Measurements from ENCODE around the gene ANO9.
A peak's percentile ranks its signal among the peaks of the same experiment; 100 is the strongest.
"Not testable (repeated sequence)": the region's sequence is repeated elsewhere in the genome, so short reads cannot be mapped to it uniquely, and the experiment has no call there.

The ANO9 gene

GRCh38 chr11:425301-425700 is 16.5 kb downstream of the ANO9 start:
- Mint-ChIP-seq H3K9me3 (no peaks in the 10 kb centered on the region), H3K4me1 (ENCODE audit: low read depth) (no peaks in the 10 kb centered on the region), H3K4me3 (no peak overlapping the region), H3K27me3 (ENCODE audit: low read depth) (no peaks in the 10 kb centered on the region), H3K36me3 (ENCODE audit: low read depth) (peaks cover 22% of the 10 kb centered on the region), H3K27ac (peak overlapping the region; percentile 53)
- no peak for DNase-seq (ENCODE audit: low spot score)

DNA sequence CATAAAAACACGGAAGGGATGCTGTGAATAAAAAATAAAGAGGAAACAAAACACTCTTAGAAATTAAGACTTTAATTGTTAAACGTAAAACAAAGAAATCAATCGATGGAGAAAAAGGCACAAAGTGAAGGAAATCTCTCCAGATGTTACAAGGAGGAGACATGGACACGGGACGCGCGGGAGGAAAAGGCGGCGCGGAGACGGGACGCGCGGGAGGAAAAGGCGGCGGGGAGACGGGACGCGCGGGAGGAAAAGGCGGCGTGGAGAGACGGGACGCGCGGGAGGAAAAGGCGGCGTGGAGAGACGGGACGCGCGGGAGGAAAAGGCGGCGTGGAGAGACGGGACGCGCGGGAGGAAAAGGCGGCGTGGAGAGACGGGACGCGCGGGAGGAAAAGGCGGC is 17.0 kb downstream of the ANO9 start:
- not testable (repeated sequence) for H3K27ac Mint-ChIP-seq; H3K27me3 Mint-ChIP-seq (ENCODE audit: low read depth); H3K4me3 Mint-ChIP-seq; H3K9me3 Mint-ChIP-seq; DNase-seq (ENCODE audit: low spot score); H3K4me1 Mint-ChIP-seq (ENCODE audit: low read depth)
- H3K36me3 Mint-ChIP-seq (ENCODE audit: low read depth) = peaks cover 22% of the 10 kb centered on the region

DNA sequence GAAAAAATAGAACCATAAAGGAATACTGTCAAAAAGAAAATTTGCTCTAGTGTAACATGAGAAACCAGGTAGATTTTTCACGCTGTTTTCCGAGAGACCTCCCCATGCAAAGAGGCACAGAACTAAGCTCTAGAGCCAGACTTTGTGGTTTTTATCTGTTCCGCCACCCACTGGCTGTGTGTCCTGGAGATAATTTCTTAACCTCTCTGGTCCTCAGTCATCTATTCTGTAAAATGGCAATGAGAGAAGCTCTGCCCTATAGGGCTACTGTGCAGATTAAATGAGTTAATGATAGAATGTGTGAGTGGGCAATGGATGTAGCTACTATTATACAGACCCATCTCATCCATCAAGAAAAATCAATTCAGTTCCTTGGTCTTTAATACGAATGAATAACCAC is 17.6 kb downstream of the ANO9 start:
- Mint-ChIP-seq H3K27ac (no peak overlapping the region), H3K36me3 (ENCODE audit: low read depth) (peaks cover 19% of the 10 kb centered on the region), H3K4me3 (no peak overlapping the region), H3K9me3 (no peaks in the 10 kb centered on the region), H3K4me1 (ENCODE audit: low read depth) (no peaks in the 10 kb centered on the region), H3K27me3 (ENCODE audit: low read depth) (no peaks in the 10 kb centered on the region)
- no peak for DNase-seq (ENCODE audit: low spot score)

DNA sequence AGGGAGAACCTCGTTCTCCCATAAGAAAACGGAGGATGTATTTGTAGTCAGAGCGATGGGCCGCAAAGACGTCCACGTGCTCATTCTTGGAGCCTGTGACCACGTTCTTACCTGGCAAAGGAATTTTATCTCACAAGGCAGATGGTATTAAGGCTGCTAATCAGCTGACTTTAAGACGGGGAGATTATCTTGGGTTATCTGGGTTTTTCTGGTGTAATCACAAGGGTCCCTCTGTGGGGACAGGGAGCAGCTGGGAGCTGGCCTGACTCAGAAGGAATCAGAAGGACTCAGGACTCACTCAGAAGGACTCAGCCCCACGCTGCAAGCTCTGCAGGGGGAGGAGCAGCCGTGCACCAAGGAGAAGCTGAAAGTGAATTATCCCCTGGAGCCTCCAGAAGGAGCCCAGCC is 19.6 kb downstream of the ANO9 start:
- Mint-ChIP-seq H3K27ac (no peak overlapping the region), H3K36me3 (ENCODE audit: low read depth) (peaks cover 14% of the 10 kb centered on the region), H3K4me1 (ENCODE audit: low read depth) (peaks cover 4% of the 10 kb centered on the region), H3K4me3 (no peak overlapping the region), H3K27me3 (ENCODE audit: low read depth) (no peaks in the 10 kb centered on the region), H3K9me3 (no peaks in the 10 kb centered on the region)
- no peak for DNase-seq (ENCODE audit: low spot score)

- H3K4me3 Mint-ChIP-seq = no peak overlapping the region
- no peak for DNase-seq (ENCODE audit: low spot score)
- no peaks in the 10 kb centered on the region for H3K9me3 Mint-ChIP-seq
- peaks cover 8% of the 10 kb centered on the region for H3K4me1 Mint-ChIP-seq (ENCODE audit: low read depth)
- no peaks in the 10 kb centered on the region for H3K27me3 Mint-ChIP-seq (ENCODE audit: low read depth)
- no peak overlapping the region for H3K27ac Mint-ChIP-seq
- H3K36me3 Mint-ChIP-seq (ENCODE audit: low read depth) = peaks cover 14% of the 10 kb centered on the region
Measured at GRCh38 chr11:420911-421321, 20.9 kb downstream of the ANO9 start.

GRCh38 chr11:420054-420910 is 21.5 kb downstream of the ANO9 start:
- Mint-ChIP-seq H3K9me3 (no peaks in the 10 kb centered on the region), H3K4me3 (no peak overlapping the region), H3K36me3 (ENCODE audit: low read depth) (peaks cover 12% of the 10 kb centered on the region), H3K27me3 (ENCODE audit: low read depth) (no peaks in the 10 kb centered on the region), H3K4me1 (ENCODE audit: low read depth) (peaks cover 14% of the 10 kb centered on the region), H3K27ac (no peak overlapping the region)
- DNase-seq (ENCODE audit: low spot score) = no peak

GRCh38 chr11:419248-420005 is 22.4 kb downstream of the ANO9 start:
- DNase-seq (ENCODE audit: low spot score) = no peak
- H3K4me1 Mint-ChIP-seq (ENCODE audit: low read depth) = peaks cover 21% of the 10 kb centered on the region
- no peaks in the 10 kb centered on the region for H3K27me3 Mint-ChIP-seq (ENCODE audit: low read depth)
- H3K9me3 Mint-ChIP-seq = no peaks in the 10 kb centered on the region
- peaks cover 8% of the 10 kb centered on the region for H3K36me3 Mint-ChIP-seq (ENCODE audit: low read depth)
- H3K4me3 Mint-ChIP-seq = no peak overlapping the region
- H3K27ac Mint-ChIP-seq = no peak overlapping the region

GRCh38 chr11:418343-419247 is 23.2 kb downstream of the ANO9 start:
- peak overlapping the region; percentile 41 for H3K27ac Mint-ChIP-seq
- peaks cover 23% of the 10 kb centered on the region for H3K4me1 Mint-ChIP-seq (ENCODE audit: low read depth)
- H3K9me3 Mint-ChIP-seq = no peaks in the 10 kb centered on the region
- no peaks in the 10 kb centered on the region for H3K27me3 Mint-ChIP-seq (ENCODE audit: low read depth)
- no peak for DNase-seq (ENCODE audit: low spot score)
- peaks cover 9% of the 10 kb centered on the region for H3K36me3 Mint-ChIP-seq (ENCODE audit: low read depth)
- H3K4me3 Mint-ChIP-seq = peak overlapping the region; percentile 4

- Mint-ChIP-seq H3K4me1 (ENCODE audit: low read depth) (peaks cover 28% of the 10 kb centered on the region), H3K36me3 (ENCODE audit: low read depth) (peaks cover 7% of the 10 kb centered on the region), H3K27me3 (ENCODE audit: low read depth) (no peaks in the 10 kb centered on the region), H3K27ac (peak overlapping the region; percentile 49), H3K4me3 (peak overlapping the region; percentile 74), H3K9me3 (no peaks in the 10 kb centered on the region)
- DNase-seq (ENCODE audit: low spot score) = no peak
Measured at GRCh38 chr11:417652-418342, 24.0 kb downstream of the ANO9 start.

DNA sequence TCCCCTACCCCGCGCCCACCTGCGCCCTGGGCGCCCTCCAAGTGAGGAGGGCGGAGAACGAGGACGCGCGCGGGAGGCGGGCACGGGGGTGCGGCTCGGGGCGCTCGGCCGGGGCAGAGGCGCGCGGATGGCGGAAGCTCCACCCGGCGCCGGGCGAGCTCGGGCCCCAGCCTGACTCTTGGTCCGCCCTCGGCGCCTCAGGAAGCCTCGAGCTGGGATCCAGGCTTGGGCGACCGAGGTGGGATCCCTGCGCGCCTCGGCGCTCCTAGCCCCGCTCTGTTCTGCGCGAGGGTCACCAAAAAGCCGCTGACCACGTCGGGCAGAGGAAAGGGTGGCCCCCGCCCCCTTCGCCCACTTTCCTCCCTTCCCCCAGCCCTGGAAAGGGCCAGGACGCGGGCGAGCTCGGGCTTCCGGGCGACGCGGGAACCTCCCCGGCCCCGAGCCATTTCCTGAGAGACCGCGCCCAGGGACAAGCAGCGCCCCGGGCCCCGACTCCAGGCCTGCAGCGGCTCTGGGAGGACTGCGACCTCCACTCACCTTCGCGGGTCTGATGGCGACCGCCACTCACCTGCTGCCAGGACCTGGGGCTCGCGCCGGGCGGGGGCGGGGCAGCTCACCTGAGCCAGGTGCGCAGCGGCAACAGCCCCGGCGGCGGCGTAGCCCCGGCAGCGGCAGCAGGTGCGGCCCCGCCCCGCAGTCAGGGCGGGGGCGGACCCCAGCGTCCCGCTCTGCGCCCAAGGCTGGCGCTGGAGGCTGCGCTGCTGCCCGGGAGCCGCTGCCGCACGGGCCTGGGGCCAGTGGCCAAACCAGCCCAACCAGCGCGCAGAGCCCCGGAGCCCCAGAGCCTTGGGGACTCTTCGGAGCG is 24.8 kb downstream of the ANO9 start:
- Mint-ChIP-seq H3K36me3 (ENCODE audit: low read depth) (peaks cover 5% of the 10 kb centered on the region), H3K4me3 (peak overlapping the region; percentile 98), H3K4me1 (ENCODE audit: low read depth) (peaks cover 28% of the 10 kb centered on the region), H3K9me3 (no peaks in the 10 kb centered on the region), H3K27me3 (ENCODE audit: low read depth) (no peaks in the 10 kb centered on the region), H3K27ac (peak overlapping the region; percentile 90)
- peak; percentile 57 for DNase-seq (ENCODE audit: low spot score)

- Mint-ChIP-seq H3K27ac (peak overlapping the region; percentile 90), H3K4me1 (ENCODE audit: low read depth) (peaks cover 28% of the 10 kb centered on the region), H3K4me3 (peak overlapping the region; percentile 98), H3K9me3 (no peaks in the 10 kb centered on the region), H3K27me3 (ENCODE audit: low read depth) (no peaks in the 10 kb centered on the region), H3K36me3 (ENCODE audit: low read depth) (peaks cover 4% of the 10 kb centered on the region)
- DNase-seq (ENCODE audit: low spot score) = no peak
Measured at GRCh38 chr11:416051-416756, 25.6 kb downstream of the ANO9 start.

GRCh38 chr11:415640-416041 is 26.2 kb downstream of the ANO9 start:
- no peak for DNase-seq (ENCODE audit: low spot score)
- peaks cover 4% of the 10 kb centered on the region for H3K36me3 Mint-ChIP-seq (ENCODE audit: low read depth)
- H3K4me3 Mint-ChIP-seq = peak overlapping the region; percentile 98
- no peaks in the 10 kb centered on the region for H3K27me3 Mint-ChIP-seq (ENCODE audit: low read depth)
- peaks cover 28% of the 10 kb centered on the region for H3K4me1 Mint-ChIP-seq (ENCODE audit: low read depth)
- peak overlapping the region; percentile 90 for H3K27ac Mint-ChIP-seq
- no peaks in the 10 kb centered on the region for H3K9me3 Mint-ChIP-seq

Data from T-helper 2 cell treated with Interferon-gamma antibody and Interleukin-4, amounts not matched to agents 5 μg/mL and 100 μg/mL, for 36 hours (primary cell).